ENCODE data around the gene WDR7. TPM values are rescaled to one million over a fixed set of nuclear protein-coding genes. Genes with fewer than 3 reads are reported as not detected.

The WDR7 gene
- total and polyA plus RNA-seq, 2 of the 4 experiments (the other 2 are of a cell fraction): 3.7 to 23.3 TPM

- TF ChIP-seq CHD1 (IDR thresholded peaks at IDR 0.05; ENCODE audit: low read depth, low read length) (peak; percentile 92; the same call in 1 of the 2 replicates), MAFK (IDR thresholded peaks at IDR 0.05; ENCODE audit: low read depth, low read length) (0 out of 2 replicates have a peak, but pooled peaks have one; percentile 15), BHLHE40 (IDR thresholded peaks at IDR 0.05; ENCODE audit: low read depth, low read length) (no peak), RFX5 (IDR thresholded peaks at IDR 0.05; ENCODE audit: low read depth, low read length) (no peak), MAZ (IDR thresholded peaks at IDR 0.05; ENCODE audit: borderline replicate concordance, low read depth, low read length) (peak; percentile 10; the same call in 1 of the 2 replicates), RAD21 (IDR thresholded peaks at IDR 0.05; ENCODE audit: low read length) (no peak)
Observed at GRCh38 chr18:56650944-56651770, at the start of gene WDR7 (continued).

GRCh38 chr18:56606618-56607017 lies 44.5 kb upstream of the WDR7 start:
- H2AK9ac ChIP-seq (replicated peaks; ENCODE audit: low read depth, low read length, poor library complexity): no peak overlapping the region
- ATAC-seq (ENCODE audit: low read depth): no peak
- H3K14ac ChIP-seq (replicated peaks; ENCODE audit: low read depth, low read length): no peak overlapping the region
- H3K23ac ChIP-seq (ENCODE audit: low read depth, low read length): no peak overlapping the region
- no CpG with 5 or more reads among the region's 2 CpGs for WGBS, 2 experiments (ENCODE audit: extremely low coverage in 2 of 2, insufficient read length in 1 of 2)
- peaks cover 2% of the 10 kb centered on the region; the same call in 1 of the 2 replicates for H3K9me1 ChIP-seq (ENCODE audit: insufficient read depth, low read length)
- no peak overlapping the region for H2AFZ ChIP-seq (replicated peaks; ENCODE audit: low read length, poor library complexity)
- H4K5ac ChIP-seq (ENCODE audit: low read depth, low read length): no peak overlapping the region
- H3K9ac ChIP-seq (ENCODE audit: low read depth, low read length): no peak overlapping the region
- H2BK5ac ChIP-seq (ENCODE audit: low read depth, low read length, poor library complexity, severe bottlenecking): no peak overlapping the region
- no peak overlapping the region for H3K4ac ChIP-seq (ENCODE audit: low read depth, low read length)
- no peak overlapping the region for H2BK20ac ChIP-seq (ENCODE audit: low read depth, low read length)
- intact Hi-C loops (cut with micrococcal nuclease): no loop called here
- H3K27me3 ChIP-seq (ENCODE audit: control insufficient read depth, insufficient read depth, low read length): no peaks in the 10 kb centered on the region
- peaks cover 33% of the 10 kb centered on the region for H3K36me3 ChIP-seq (ENCODE audit: control insufficient read depth, insufficient read depth, low read length)
- H4K8ac ChIP-seq (ENCODE audit: low read depth in 2 of 2, low read length in 2 of 2): no peak overlapping the region
- H3K56ac ChIP-seq (ENCODE audit: extremely low read depth, insufficient read depth, low read length): no peak overlapping the region
- H3K79me1 ChIP-seq (ENCODE audit: low read depth in 1 of 2, low read length in 2 of 2): peaks cover 18 to 21% of the 10 kb centered on the region in 2 experiments
- no peak overlapping the region for H2BK120ac ChIP-seq (ENCODE audit: low read depth, low read length)
- no peaks in the 10 kb centered on the region for H3K9me3 ChIP-seq (ENCODE audit: control insufficient read depth, insufficient read depth, low read length)
- H3K18ac ChIP-seq (ENCODE audit: low read depth, low read length): no peak overlapping the region
- H4K20me1 ChIP-seq (ENCODE audit: insufficient read depth, low read length): peaks cover 3% of the 10 kb centered on the region; the same call in 1 of the 2 replicates
- no peak overlapping the region for H3K4me3 ChIP-seq (ENCODE audit: insufficient read depth, low read depth, low read length)
- DNase-seq: no peak
- dilution Hi-C loops (cut with HindIII; ENCODE audit: low sequenced_read_pairs, unreplicated experiment): no loop called here
- no peak overlapping the region for H4K91ac ChIP-seq (ENCODE audit: insufficient read depth, low read depth, low read length)
- no peak overlapping the region for H2AK5ac ChIP-seq (ENCODE audit: low read depth, low read length)
- no TSS peak for BruUV-seq (replicated peaks)
- POLR2A ChIA-PET (ENCODE audit: unreplicated experiment): no interaction called here
- no peaks in the 10 kb centered on the region for H3K4me1 ChIP-seq (ENCODE audit: control insufficient read depth, insufficient read depth, low read length)
- H3K27ac ChIP-seq (ENCODE audit: insufficient read depth, low read length): no peak overlapping the region
- in situ Hi-C loops (cut with MboI; ENCODE audit: low sequenced_read_pairs): no loop called here
- H2BK15ac ChIP-seq (ENCODE audit: low read depth, low read length): no peak overlapping the region
- no peak overlapping the region for H3K4me2 ChIP-seq (ENCODE audit: low read depth, low read length)
- CTCF ChIA-PET: no interaction called here
- no peak for TF ChIP-seq MAFK (IDR thresholded peaks at IDR 0.05; ENCODE audit: low read depth, low read length)
- TF ChIP-seq RCOR1 (IDR thresholded peaks at IDR 0.05; ENCODE audit: insufficient replicate concordance, low read length): no peak
- no peak for TF ChIP-seq SMC3 (IDR thresholded peaks at IDR 0.05; ENCODE audit: low read depth, low read length)
- no peak for TF ChIP-seq CEBPB (IDR thresholded peaks at IDR 0.05; ENCODE audit: low read depth, low read length)
- TF ChIP-seq FOS (IDR thresholded peaks at IDR 0.05; ENCODE audit: low read depth, low read length): no peak
- TF ChIP-seq CTCF (conservative IDR thresholded peaks at IDR 0.05; ENCODE audit: low read depth, low read length): no peak
- TF ChIP-seq BHLHE40 (IDR thresholded peaks at IDR 0.05; ENCODE audit: low read depth, low read length): no peak
- no peak for TF ChIP-seq RAD21 (IDR thresholded peaks at IDR 0.05; ENCODE audit: low read length)
- TF ChIP-seq NFE2L2 (IDR thresholded peaks at IDR 0.05; ENCODE audit: low read depth, low read length): no peak
- TF ChIP-seq MXI1 (IDR thresholded peaks at IDR 0.05; ENCODE audit: borderline replicate concordance, low read depth, low read length): no peak
- no peak for TF ChIP-seq POLR2A (IDR thresholded peaks at IDR 0.05; ENCODE audit: low read depth, low read length)
- TF ChIP-seq RFX5 (IDR thresholded peaks at IDR 0.05; ENCODE audit: low read depth, low read length): no peak
- no peak for TF ChIP-seq CHD1 (IDR thresholded peaks at IDR 0.05; ENCODE audit: low read depth, low read length)
